HG03432 (cell line): Measurements from ENCODE around the gene KRTAP4-4.
"Not testable (repeated sequence)": the region's sequence is repeated elsewhere in the genome, so short reads cannot be mapped to it uniquely, and the experiment has no call there.

Experiments
- ATAC-seq: cut with Tn5 transposase; IDR thresholded peaks from one replicate; pipeline ENCODE4 v1.9.1; 2021; ENCODE audit warnings: mild to moderate bottlenecking, moderate library complexity; ENCODE audit not compliant: unreplicated experiment

The KRTAP4-4 gene

GRCh38 chr17:41160648-41161047 lies at the start of gene KRTAP4-4:
TSS of gene KRTAP4-4 (minus strand) at chr17:41160748. CDS start at chr17:41160691, 57 bp downstream.
- ATAC-seq: no peak

GRCh38 chr17:41199421-41200078 lies 39.0 kb upstream of the KRTAP4-4 start:
- ATAC-seq: no peak

- no peak for ATAC-seq
Observed at GRCh38 chr17:41196068-41196467, 35.5 kb upstream of the KRTAP4-4 start.

- ATAC-seq: no peak
Observed at GRCh38 chr17:41190328-41190727, 29.8 kb upstream of the KRTAP4-4 start.

GRCh38 chr17:41189837-41190318 lies 29.3 kb upstream of the KRTAP4-4 start, which contains the start of gene KRTAP9-1:
TSS of gene KRTAP9-1 (plus strand) at chr17:41189887. CDS start at chr17:41189887, 0 bp downstream.
- not testable (repeated sequence) for ATAC-seq

GRCh38 chr17:41186872-41187271 lies 26.3 kb upstream of the KRTAP4-4 start:
- ATAC-seq: no peak

- ATAC-seq: no peak
Observed at GRCh38 chr17:41185001-41185400, 24.5 kb upstream of the KRTAP4-4 start.

- no peak for ATAC-seq
Observed at GRCh38 chr17:41184480-41184961, 24.0 kb upstream of the KRTAP4-4 start, which contains the start of gene KRTAP4-1. TSS of gene KRTAP4-1 (minus strand) at chr17:41184911. CDS start at chr17:41184854, 57 bp downstream.

GRCh38 chr17:41178843-41179616 lies 18.5 kb upstream of the KRTAP4-4 start:
- no peak for ATAC-seq

- no peak for ATAC-seq
Observed at GRCh38 chr17:41178341-41178740, 17.8 kb upstream of the KRTAP4-4 start.

GRCh38 chr17:41177727-41178271 lies 17.3 kb upstream of the KRTAP4-4 start, which contains the start of gene KRTAP4-2:
TSS of gene KRTAP4-2 (minus strand) at chr17:41178221. CDS start at chr17:41178164, 57 bp downstream.
- no peak for ATAC-seq

GRCh38 chr17:41176744-41177387 lies 16.3 kb upstream of the KRTAP4-4 start:
- ATAC-seq: no peak

- no peak for ATAC-seq
Observed at GRCh38 chr17:41171886-41172285, 11.3 kb upstream of the KRTAP4-4 start.

- no peak for ATAC-seq
Observed at GRCh38 chr17:41168121-41168520, 7.6 kb upstream of the KRTAP4-4 start, which contains the start of gene KRTAP4-3. TSS of gene KRTAP4-3 (minus strand) at chr17:41168221. CDS start at chr17:41168172, 49 bp downstream.

- ATAC-seq: no peak
Observed at GRCh38 chr17:41167561-41167960, 7.0 kb upstream of the KRTAP4-4 start.

- ATAC-seq: no peak
Observed at GRCh38 chr17:41163828-41164227, 3.3 kb upstream of the KRTAP4-4 start.

GRCh38 chr17:41160190-41160589 lies 358 bp downstream of the KRTAP4-4 start:
- not testable (repeated sequence) for ATAC-seq

- no peak for ATAC-seq
Observed at GRCh38 chr17:41153856-41154255, 6.7 kb downstream of the KRTAP4-4 start.

- ATAC-seq: no peak
Observed at GRCh38 chr17:41151525-41151924, 9.0 kb downstream of the KRTAP4-4 start.

- ATAC-seq: no peak
Observed at GRCh38 chr17:41150026-41150425, 10.5 kb downstream of the KRTAP4-4 start.

- no peak for ATAC-seq
Observed at GRCh38 chr17:41149652-41149985, 10.9 kb downstream of the KRTAP4-4 start, which contains the start of gene KRTAP4-5. TSS of gene KRTAP4-5 (minus strand) at chr17:41149825. CDS start at chr17:41149767, 58 bp downstream.
